ENCODE data around the gene KLK15.

DNA sequence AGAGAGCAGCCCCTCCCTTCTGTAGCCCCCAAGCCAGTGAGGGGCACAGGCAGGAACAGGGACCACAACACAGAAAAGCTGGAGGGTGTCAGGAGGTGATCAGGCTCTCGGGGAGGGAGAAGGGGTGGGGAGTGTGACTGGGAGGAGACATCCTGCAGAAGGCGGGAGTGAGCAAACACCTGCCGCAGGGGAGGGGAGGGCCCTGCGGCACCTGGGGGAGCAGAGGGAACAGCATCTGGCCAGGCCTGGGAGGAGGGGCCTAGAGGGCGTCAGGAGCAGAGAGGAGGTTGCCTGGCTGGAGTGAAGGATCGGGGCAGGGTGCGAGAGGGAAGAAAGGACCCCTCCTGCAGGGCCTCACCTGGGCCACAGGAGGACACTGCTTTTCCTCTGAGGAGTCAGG, 25.5 kb upstream of the KLK15 start:
- TF ChIP-seq SP1 (IDR thresholded peaks at IDR 0.05) (no peak), FOXK2 (IDR thresholded peaks at IDR 0.05) (no peak), TARDBP (IDR thresholded peaks at IDR 0.05) (no peak), SUZ12 (IDR thresholded peaks at IDR 0.05) (no peak), CTBP1 (IDR thresholded peaks at IDR 0.05; ENCODE audit: borderline replicate concordance) (no peak), FOXM1 (IDR thresholded peaks at IDR 0.05; ENCODE audit: borderline replicate concordance) (no peak), BHLHE40 (IDR thresholded peaks at IDR 0.05; ENCODE audit: borderline replicate concordance) (no peak)

Data from HEK293T (cell line).